Stimulated activated CD8-positive, alpha-beta memory T cell treated with anti-CD3 and anti-CD28 coated beads, Interleukin-2, amount 100 ng/mL, for 48 hours (primary cell): ENCODE measurements around the gene JAK2.

Source experiments
- DNase-seq, 2 donors: peaks; one replicate each; pipeline ENCODE4 v3.0.0-alpha.2; 2020; ENCODE audit warnings: low read depth in 2 of 2

JAK2 gene

DNA sequence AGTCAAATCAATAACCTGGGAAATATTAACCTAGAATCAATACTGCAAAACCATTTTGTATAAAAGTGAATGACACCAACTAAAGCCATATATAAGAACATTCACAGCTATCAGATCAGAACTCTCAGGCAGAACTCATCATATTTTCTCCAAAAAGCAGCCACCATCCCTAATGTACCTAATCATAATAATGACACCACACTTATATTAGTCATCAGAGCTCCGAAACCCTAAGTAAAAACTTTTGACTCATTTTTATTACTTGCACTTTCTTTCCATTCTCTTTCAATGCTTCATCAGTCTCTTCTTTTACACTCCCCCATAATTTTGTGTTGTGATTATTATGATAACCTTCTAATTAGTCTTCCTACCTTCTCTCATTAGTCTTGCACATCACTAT is 155.1 kb downstream of the JAK2 start:
- DNase-seq, result no peak

GRCh38 chr9:5144217-5144616 is 159.1 kb downstream of the JAK2 start:
- no peak for DNase-seq

DNA sequence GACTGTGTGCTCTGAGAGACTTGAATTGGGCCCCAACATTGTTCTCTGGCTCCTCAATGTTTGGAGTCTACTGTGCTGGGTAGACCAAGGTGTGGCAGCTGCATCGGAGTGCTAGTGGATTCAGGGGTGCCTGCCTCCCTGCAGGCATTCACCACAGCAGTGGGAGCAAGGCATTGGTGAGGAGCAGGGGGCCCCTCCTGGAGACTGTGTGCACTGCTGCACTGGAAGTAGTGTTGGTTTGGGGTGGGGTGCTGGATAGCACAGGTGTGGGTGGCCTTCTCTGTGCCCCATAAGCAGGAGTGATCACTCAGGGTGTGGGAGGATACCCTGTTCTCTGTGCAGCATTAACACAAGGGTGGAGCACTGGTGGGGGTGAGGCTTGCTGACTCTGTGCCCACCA is 161.2 kb downstream of the JAK2 start:
- no peak for DNase-seq
